OCI-LY3 (cell line): ENCODE data around the gene ANKH.

Experiments
- H2AFZ ChIP-seq: fragments of 200-600, 300-600 bp; shearing (Covaris generic); 2 replicates; pipeline ENCODE4 v1.6.0; 2014; ENCODE audit warnings: antibody characterized with exemption, low read depth, low read length
- H3K27ac ChIP-seq: fragments of 200-600, 300-600 bp; sonication (generic); 2 replicates; pipeline ENCODE4 v1.5.1; 2014; ENCODE audit warnings: mild to moderate bottlenecking, low read length, moderate library complexity, mixed read lengths
- H3K27me3 ChIP-seq: fragments of 200-600, 300-600 bp; sonication (generic); 2 replicates; pipeline ENCODE4 v1.6.1; 2014; ENCODE audit warnings: low read depth, low read length, mixed read lengths
- H3K36me3 ChIP-seq: fragments of 200-600, 300-600 bp; sonication (generic); replicated peaks from 2 replicates; pipeline ENCODE3; 2014; ENCODE audit warnings: low read depth, low read length, mixed read lengths
- H3K4me1 ChIP-seq: fragments of 300-600, 200-600 bp; sonication (generic); 2 replicates; pipeline ENCODE4 v1.6.1; 2014; ENCODE audit warnings: low read length, mixed read lengths
- H3K4me2 ChIP-seq: fragments of 200-600, 300-600 bp; sonication (generic); 2 replicates; pipeline ENCODE4 v1.6.1; 2014; ENCODE audit warnings: low read length, mixed read lengths
- H3K4me3 ChIP-seq: fragments of 300-600, 200-600 bp; sonication (generic); 2 replicates; pipeline ENCODE4 v1.5.1; 2014; ENCODE audit warnings: antibody characterized with exemption, mild to moderate bottlenecking, low read length, moderate library complexity
- H3K79me2 ChIP-seq: fragments of 300-600, 200-600 bp; shearing (Covaris generic); 2 replicates; pipeline ENCODE4 v1.6.1; 2014; ENCODE audit warnings: mild to moderate bottlenecking, low read length, mixed read lengths
- H3K9ac ChIP-seq: fragments of 300-600, 200-600 bp; shearing (Covaris generic); 2 replicates; pipeline ENCODE4 v1.6.0; 2014; ENCODE audit warnings: mild to moderate bottlenecking, low read length, moderate library complexity
- H3K9me3 ChIP-seq: fragments of 200-600, 300-600 bp; shearing (Covaris generic); 2 replicates; pipeline ENCODE4 v1.6.1; 2014; ENCODE audit warnings: low read length, mixed read lengths; ENCODE audit not compliant: insufficient read depth
- H4K20me1 ChIP-seq: fragments of 200-600, 300-600 bp; sonication (generic); 2 replicates; pipeline ENCODE4 v1.6.1; 2016; ENCODE audit warnings: low read length, mixed read lengths; ENCODE audit not compliant: insufficient read depth
- CTCF ChIP-seq: fragments of 200-600, 300-600 bp; sonication (generic); IDR thresholded peaks from 2 replicates; pipeline ENCODE4 v1.5.1; 2014; ENCODE audit warnings: antibody characterized with exemption, low read length, low read depth
- EZH2phosphoT487 ChIP-seq: fragments of 200-600 bp; shearing (Covaris generic); IDR thresholded peaks from 2 replicates; pipeline ENCODE4 v1.6.1; 2018; ENCODE audit warnings: antibody characterized with exemption, mixed run types, low read depth

ANKH gene

GRCh38 chr5:14864181-14864812 lies 7.3 kb downstream of the ANKH start:
- Histone ChIP-seq H3K27me3 (no peaks in the 10 kb centered on the region), H3K4me2 (no peak overlapping the region), H3K79me2 (no peaks in the 10 kb centered on the region; the same call in 1 of the 2 replicates), H3K4me1 (no peaks in the 10 kb centered on the region), H3K9ac (no peak overlapping the region), H3K4me3 (no peak overlapping the region), H3K27ac (no peak overlapping the region), H4K20me1 (peaks cover 4% of the 10 kb centered on the region; the same call in 1 of the 2 replicates), H2AFZ (no peak overlapping the region), H3K9me3 (no peaks in the 10 kb centered on the region), H3K36me3 (no peaks in the 10 kb centered on the region)
- TF ChIP-seq EZH2phosphoT487 (no peak), CTCF (no peak)

GRCh38 chr5:14863105-14863504 lies 8.5 kb downstream of the ANKH start:
- H3K9me3 ChIP-seq, result no peaks in the 10 kb centered on the region
- H3K9ac ChIP-seq, result no peak overlapping the region
- H2AFZ ChIP-seq, result no peak overlapping the region
- H3K79me2 ChIP-seq, result no peaks in the 10 kb centered on the region; the same call in 1 of the 2 replicates
- no peaks in the 10 kb centered on the region for H3K36me3 ChIP-seq
- H3K4me3 ChIP-seq, result no peak overlapping the region
- H3K27me3 ChIP-seq, result no peaks in the 10 kb centered on the region
- no peak overlapping the region for H3K27ac ChIP-seq
- no peaks in the 10 kb centered on the region for H3K4me1 ChIP-seq
- no peak overlapping the region for H3K4me2 ChIP-seq
- TF ChIP-seq EZH2phosphoT487, result no peak
- no peak for TF ChIP-seq CTCF
- H4K20me1 ChIP-seq, result no peaks in the 10 kb centered on the region

GRCh38 chr5:14861123-14861765 lies 10.3 kb downstream of the ANKH start:
- H3K9ac ChIP-seq, result no peak overlapping the region
- no peaks in the 10 kb centered on the region for H3K27me3 ChIP-seq
- no peaks in the 10 kb centered on the region for H4K20me1 ChIP-seq
- H3K9me3 ChIP-seq, result no peaks in the 10 kb centered on the region
- no peak overlapping the region for H3K4me2 ChIP-seq
- H2AFZ ChIP-seq, result no peak overlapping the region
- H3K4me3 ChIP-seq, result no peak overlapping the region
- no peaks in the 10 kb centered on the region for H3K36me3 ChIP-seq
- no peaks in the 10 kb centered on the region; the same call in 1 of the 2 replicates for H3K79me2 ChIP-seq
- no peaks in the 10 kb centered on the region for H3K4me1 ChIP-seq
- no peak overlapping the region for H3K27ac ChIP-seq
- TF ChIP-seq CTCF (no peak), EZH2phosphoT487 (no peak)

GRCh38 chr5:14859980-14860379 lies 11.6 kb downstream of the ANKH start:
- Histone ChIP-seq H3K79me2 (no peaks in the 10 kb centered on the region; the same call in 1 of the 2 replicates), H4K20me1 (no peaks in the 10 kb centered on the region), H3K4me2 (no peak overlapping the region), H3K27ac (no peak overlapping the region), H3K9me3 (no peaks in the 10 kb centered on the region), H2AFZ (no peak overlapping the region), H3K36me3 (no peaks in the 10 kb centered on the region), H3K9ac (no peak overlapping the region), H3K27me3 (no peaks in the 10 kb centered on the region), H3K4me1 (no peaks in the 10 kb centered on the region), H3K4me3 (no peak overlapping the region)
- TF ChIP-seq EZH2phosphoT487 (no peak), CTCF (no peak)
